Adrenal gland (tissue), 12 donors: Measurements from ENCODE around the gene OR52K1. TPM values are rescaled to one million over a fixed set of nuclear protein-coding genes. Genes with fewer than 3 reads are reported as not detected.
A peak's percentile ranks its signal among the peaks of the same experiment; 100 is the strongest.

Experiments used
- DNase-seq, 7 donors: peaks; one replicate each; pipeline ENCODE4 v3.0.0-alpha.2; 2019 to 2020
- H3K27ac ChIP-seq, 5 donors: fragments of 200-600 bp; sonication (generic) in 4 of 5; 1 replicate in 3 of 5; 2 replicates in 2 of 5; pipeline versions ENCODE4 v1.5.1 to v1.8.0; 2016 to 2020; ENCODE audit warnings: mild to moderate bottlenecking in 1 of 5
- H3K27me3 ChIP-seq: fragments of 200-600 bp; 2 replicates; pipeline ENCODE4 v1.8.0; 2021
- H3K36me3 ChIP-seq, 2 donors: fragments of 200-600 bp; replicated peaks in 1 of 2; 1 replicate in 1 of 2; 2 replicates in 1 of 2; pipeline versions ENCODE4 v1.5.1 to v1.8.0; 2018 to 2022
- H3K4me1 ChIP-seq, 2 donors: fragments of 200-600 bp; replicated peaks in 1 of 2; 1 replicate in 1 of 2; 2 replicates in 1 of 2; pipeline versions ENCODE4 v1.5.1 to v1.8.0; 2018 to 2021
- H3K4me3 ChIP-seq, 4 donors: fragments of 200-600 bp; sonication (generic) in 3 of 4; one replicate each; pipeline ENCODE4 v1.5.1; 2016 to 2018
- H3K9me3 ChIP-seq, 3 donors: fragments of 200-600 bp; sonication (generic) in 1 of 3; replicated peaks in 1 of 3; 1 replicate in 2 of 3; 2 replicates in 1 of 3; pipeline versions ENCODE4 v1.5.1 to v1.8.0; 2016 to 2021
- CTCF ChIP-seq, 6 experiments: fragments of 450-650 bp in 4 of 6; fragments of 200-600 bp in 2 of 6; sonication (generic) in 1 of 6; IDR thresholded peaks; 1 replicate in 5 of 6; 2 replicates in 1 of 6; pipeline versions ENCODE4 v1.5.1 to v1.8.0; 2016 to 2021; ENCODE audit warnings: antibody characterized with exemption in 6 of 6, mild to moderate bottlenecking in 2 of 6, moderate library complexity in 1 of 6
- POLR2A ChIP-seq, 2 donors: fragments of 450-650 bp; IDR thresholded peaks; one replicate each; pipeline ENCODE4 v1.6.1; 2017; ENCODE audit warnings: antibody characterized with exemption in 2 of 2, mild to moderate bottlenecking in 2 of 2, moderate library complexity in 1 of 2
- WGBS, 4 donors: extraction: QIAGEN DNeasy Blood & Tissue Kit in 2 of 4; methylation state at CpG; one replicate each; pipeline versions ENCODE4 v1.1.5 to v1.1.7; 2013 to 2017; 5-methylcytosine and 5-hydroxymethylcytosine counted together
- intact Hi-C, 2 donors: fragments of 100-400 bp; cut with DNase I; formaldehyde crosslinking; loops; one replicate each; pipeline versions ENCODE4 v1.14.1 to v1.15.0; 2022 to 2023
- polyA plus RNA-seq, 3 donors: library from polyadenylated mRNA; stranded (reverse); fragments of 200-250 nt in 2 of 3; fragments of 350-450 nt in 1 of 3; fragmentation: Illumina TruSeq in 1 of 3; extraction: RNeasy Lipid Tissue Mini Kit (QIAGEN cat#74804) in 1 of 3; gene quantifications; one replicate each; pipeline ENCODE4 v1.2.3, GENCODE V29; 2013 to 2014
- total RNA-seq, 9 donors: library from RNA; depleted of rRNA in 4 of 9; stranded (reverse); fragments of >200 nt in 4 of 9; fragments of 120-200 nt in 1 of 9; fragmentation: NEBNext Ultra II Directional in 1 of 9; extraction: Animal tissue kit (Norgen Biotek cat#: 25700) in 1 of 9; gene quantifications; one replicate each; pipeline versions ENCODE4 v1.1.0 to v1.2.4, GENCODE V29; 2013 to 2023
- donor health status: healthy with polysubstance abuse.
- donor health status: Bipolar disorder and iron deficiency.
- donor health status: DM: yes; HTN: yes; CAD: no.
- donor health status: DM: no; HTN: no; CAD: no.
- donor health status: DM: no; HTN: no; CAD: no.
- donor health status: DM: yes; HTN: yes; CAD: no.

OR52K1 gene
- total and polyA plus RNA-seq, 12 donors: 0.84 TPM; not detected in 11

- Histone ChIP-seq H3K4me1 (peaks cover 0 to 4% of the 10 kb centered on the region in 2 donors), H3K9me3 (no peaks in the 10 kb centered on the region), H3K4me3 (no peak overlapping the region), H3K36me3 (no peaks in the 10 kb centered on the region), H3K27ac (peak overlapping the region in 1 of 5 donors; percentile 54), H3K27me3 (no peaks in the 10 kb centered on the region)
- peak in 5 of 7 donors; percentile 16 to 55 (median 29) for DNase-seq
- no peak for TF ChIP-seq CTCF (IDR thresholded peaks at IDR 0.05)
- no peak for TF ChIP-seq POLR2A (IDR thresholded peaks at IDR 0.05)
- WGBS, 4 donors: 7 to 54% (median 24%) methylated on average over 1 of the region's 1 CpG
- intact Hi-C loops: no loop called here
These were observed 27.0 kb upstream of the OR52K1 start for GRCh38 chr11:4455419-4455818.

- Histone ChIP-seq H3K27me3 (no peaks in the 10 kb centered on the region), H3K9me3 (no peaks in the 10 kb centered on the region), H3K4me3 (no peak overlapping the region), H3K4me1 (peaks cover 0 to 4% of the 10 kb centered on the region in 2 donors), H3K27ac (no peak overlapping the region), H3K36me3 (no peaks in the 10 kb centered on the region)
- WGBS, 4 donors: 40 to 56% (median 47%) methylated on average over 4 of the region's 4 CpGs
- intact Hi-C loops: no loop called here
- TF ChIP-seq CTCF (IDR thresholded peaks at IDR 0.05) (no peak), POLR2A (IDR thresholded peaks at IDR 0.05) (no peak)
- DNase-seq: peak in 6 of 7 donors; percentile 17 to 58 (median 40)
These were observed 22.9 kb upstream of the OR52K1 start for GRCh38 chr11:4459500-4459899.

DNA sequence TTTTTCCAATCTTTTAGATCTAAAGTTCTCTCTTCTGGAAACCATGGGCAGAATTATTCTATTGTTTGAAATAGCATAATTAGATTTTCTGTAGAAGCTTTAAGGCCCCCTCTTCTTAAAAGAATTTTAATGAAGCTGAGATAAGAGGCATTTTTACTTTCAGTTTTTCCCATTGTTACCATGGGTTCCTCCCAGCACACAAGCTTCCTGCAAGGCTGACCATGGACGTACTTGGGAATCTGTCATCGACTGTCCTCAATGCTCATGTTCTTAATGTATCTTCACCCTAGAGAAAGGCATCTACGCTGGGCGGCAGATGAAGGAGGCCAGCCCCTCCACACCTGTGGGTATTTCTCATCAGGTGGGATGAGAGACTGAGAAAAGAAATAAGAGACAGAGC, 22.3 kb upstream of the OR52K1 start:
- no peaks in the 10 kb centered on the region for H3K9me3 ChIP-seq
- peaks cover 0 to 4% of the 10 kb centered on the region in 2 donors for H3K4me1 ChIP-seq
- H3K36me3 ChIP-seq: no peaks in the 10 kb centered on the region
- H3K4me3 ChIP-seq: no peak overlapping the region
- DNase-seq: no peak
- no peak overlapping the region for H3K27ac ChIP-seq
- intact Hi-C loops: no loop called here
- TF ChIP-seq POLR2A (IDR thresholded peaks at IDR 0.05): no peak
- TF ChIP-seq CTCF (IDR thresholded peaks at IDR 0.05): no peak
- no peaks in the 10 kb centered on the region for H3K27me3 ChIP-seq
- 78 to 92% (median 79%) methylated on average over 4 of the region's 4 CpGs for WGBS, 4 donors

- H3K27me3 ChIP-seq: no peaks in the 10 kb centered on the region
- H3K36me3 ChIP-seq: no peaks in the 10 kb centered on the region
- no peak overlapping the region for H3K27ac ChIP-seq
- no peak for TF ChIP-seq CTCF (IDR thresholded peaks at IDR 0.05)
- TF ChIP-seq POLR2A (IDR thresholded peaks at IDR 0.05): no peak
- intact Hi-C loops: no loop called here
- 88 to 91% (median 89%) methylated on average over 5 of the region's 5 CpGs for WGBS, 4 donors
- DNase-seq: no peak
- H3K9me3 ChIP-seq: no peaks in the 10 kb centered on the region
- H3K4me3 ChIP-seq: no peak overlapping the region
- peaks cover 0 to 4% of the 10 kb centered on the region in 2 donors for H3K4me1 ChIP-seq
These were observed 18.0 kb upstream of the OR52K1 start for GRCh38 chr11:4464216-4465159.
